Omental fat pad (tissue), 4 donors: Measurements from ENCODE around the gene ST3GAL5. TPM values are rescaled to one million over a fixed set of nuclear protein-coding genes. Genes with fewer than 3 reads are reported as not detected.

Source experiments
- ATAC-seq: fragments of 150-250 bp; one replicate; pipeline ENCODE4 v1.9.1; 2016; ENCODE audit warnings: mild to moderate bottlenecking, moderate library complexity; ENCODE audit not compliant: low FRiP score
- DNase-seq: peaks from one replicate; pipeline ENCODE4 v3.0.0-alpha.2; 2019; ENCODE audit warnings: low spot score
- total RNA-seq, 4 donors: library from RNA; depleted of rRNA; stranded (reverse); fragments of >200 nt; gene quantifications; one replicate each; pipeline ENCODE4 v1.1.0, GENCODE V29; 2016
- TF ChIP-seq, protein P1 (sequence below), 3 donors: fragments of 450-650 bp; IDR thresholded peaks; one replicate each; pipeline ENCODE4 v1.5.1; 2016 to 2017; ENCODE audit warnings: antibody characterized with exemption in 3 of 3, mild to moderate bottlenecking in 3 of 3, moderate library complexity in 2 of 3

The ST3GAL5 gene
- total RNA-seq, 4 donors from 2014 or later, result 41.7 to 89.5 (median 59.4) TPM

DNA sequence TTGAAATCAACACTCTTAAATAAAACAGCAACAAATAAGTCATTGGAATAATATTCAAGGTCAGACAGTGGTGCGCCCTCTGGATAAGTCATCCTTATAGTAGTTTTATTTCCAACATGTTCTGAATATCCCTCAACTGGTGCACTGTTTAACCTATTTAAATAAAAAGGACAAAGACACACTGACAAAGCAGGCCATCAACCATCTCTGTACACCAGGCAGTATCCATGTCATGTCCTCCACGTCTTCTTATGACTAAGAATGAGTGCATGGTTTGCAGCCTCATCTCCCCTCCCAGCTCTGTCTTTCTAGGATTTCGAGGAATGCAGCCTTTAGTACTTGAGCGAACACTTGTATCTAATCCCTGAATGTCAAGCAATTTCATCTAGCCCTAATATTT, 42.4 kb downstream of the ST3GAL5 start:
- no peak for ATAC-seq
- DNase-seq, result no peak
- TF ChIP-seq, protein P1, sequence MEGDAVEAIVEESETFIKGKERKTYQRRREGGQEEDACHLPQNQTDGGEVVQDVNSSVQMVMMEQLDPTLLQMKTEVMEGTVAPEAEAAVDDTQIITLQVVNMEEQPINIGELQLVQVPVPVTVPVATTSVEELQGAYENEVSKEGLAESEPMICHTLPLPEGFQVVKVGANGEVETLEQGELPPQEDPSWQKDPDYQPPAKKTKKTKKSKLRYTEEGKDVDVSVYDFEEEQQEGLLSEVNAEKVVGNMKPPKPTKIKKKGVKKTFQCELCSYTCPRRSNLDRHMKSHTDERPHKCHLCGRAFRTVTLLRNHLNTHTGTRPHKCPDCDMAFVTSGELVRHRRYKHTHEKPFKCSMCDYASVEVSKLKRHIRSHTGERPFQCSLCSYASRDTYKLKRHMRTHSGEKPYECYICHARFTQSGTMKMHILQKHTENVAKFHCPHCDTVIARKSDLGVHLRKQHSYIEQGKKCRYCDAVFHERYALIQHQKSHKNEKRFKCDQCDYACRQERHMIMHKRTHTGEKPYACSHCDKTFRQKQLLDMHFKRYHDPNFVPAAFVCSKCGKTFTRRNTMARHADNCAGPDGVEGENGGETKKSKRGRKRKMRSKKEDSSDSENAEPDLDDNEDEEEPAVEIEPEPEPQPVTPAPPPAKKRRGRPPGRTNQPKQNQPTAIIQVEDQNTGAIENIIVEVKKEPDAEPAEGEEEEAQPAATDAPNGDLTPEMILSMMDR (IDR thresholded peaks at IDR 0.05), result no peak

DNA sequence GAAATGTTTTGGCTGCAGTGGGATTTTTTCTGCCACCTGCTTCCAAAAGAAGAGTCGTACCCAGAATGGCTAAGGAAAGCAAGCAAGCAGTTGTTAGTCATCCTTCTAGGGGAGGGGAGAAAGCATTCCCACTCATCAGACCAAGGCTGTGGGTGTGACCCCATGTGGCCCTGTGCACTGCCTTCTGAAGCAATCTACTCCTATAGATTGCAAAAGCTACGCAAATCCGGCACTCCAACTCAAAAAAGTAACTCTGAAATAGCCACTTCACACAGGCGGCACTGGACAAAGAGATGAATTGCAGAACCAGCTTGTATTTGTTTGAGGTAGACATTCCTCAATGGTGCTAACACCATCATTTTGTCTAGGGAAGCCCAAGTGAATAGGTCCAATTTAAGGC, 44.3 kb downstream of the ST3GAL5 start:
- DNase-seq (no peak), ATAC-seq (no peak)
- TF ChIP-seq, protein P1 (IDR thresholded peaks at IDR 0.05), result no peak

DNA sequence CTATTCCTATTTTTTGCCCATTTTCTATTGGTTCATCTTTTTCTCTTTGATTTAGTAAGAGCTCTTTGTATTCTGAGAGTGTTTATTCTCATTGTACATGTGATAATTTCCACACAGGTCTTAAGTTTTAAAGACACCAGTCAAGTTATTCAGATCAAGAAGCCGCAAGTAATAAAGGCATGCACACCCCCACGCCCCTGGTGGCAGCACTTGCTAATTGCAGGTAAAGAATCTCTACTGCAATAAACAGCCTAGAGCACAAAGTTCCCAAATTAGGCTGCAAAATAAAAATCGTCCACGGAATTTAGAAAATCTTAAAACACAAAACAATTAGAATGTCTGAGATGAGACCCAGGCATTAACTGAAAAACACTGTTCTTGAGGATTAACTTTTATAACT, 45.2 kb downstream of the ST3GAL5 start:
- DNase-seq (no peak), ATAC-seq (no peak)
- TF ChIP-seq, protein P1 (IDR thresholded peaks at IDR 0.05), result no peak

DNA sequence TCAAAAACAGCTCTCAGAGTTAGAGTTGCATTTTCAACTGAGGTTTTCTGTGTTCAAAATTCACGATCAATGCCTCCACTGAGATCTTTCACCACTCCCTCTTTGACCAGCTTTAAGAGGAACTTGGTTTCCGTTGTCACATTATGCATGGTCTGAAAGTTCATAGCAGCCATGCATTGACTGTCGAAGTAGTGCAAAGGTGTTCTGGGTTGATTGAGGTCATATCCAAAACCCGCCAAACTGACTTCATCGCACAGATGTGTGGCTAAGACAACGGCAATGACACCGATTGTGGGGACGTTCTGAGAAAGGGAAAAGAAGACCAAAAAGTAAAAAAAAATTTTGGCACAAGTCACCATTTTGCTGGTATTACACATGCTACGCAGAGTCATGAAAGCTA, 48.7 kb downstream of the ST3GAL5 start:
- TF ChIP-seq, protein P1 (IDR thresholded peaks at IDR 0.05), result no peak
- ATAC-seq, result no peak
- DNase-seq, result no peak

DNA sequence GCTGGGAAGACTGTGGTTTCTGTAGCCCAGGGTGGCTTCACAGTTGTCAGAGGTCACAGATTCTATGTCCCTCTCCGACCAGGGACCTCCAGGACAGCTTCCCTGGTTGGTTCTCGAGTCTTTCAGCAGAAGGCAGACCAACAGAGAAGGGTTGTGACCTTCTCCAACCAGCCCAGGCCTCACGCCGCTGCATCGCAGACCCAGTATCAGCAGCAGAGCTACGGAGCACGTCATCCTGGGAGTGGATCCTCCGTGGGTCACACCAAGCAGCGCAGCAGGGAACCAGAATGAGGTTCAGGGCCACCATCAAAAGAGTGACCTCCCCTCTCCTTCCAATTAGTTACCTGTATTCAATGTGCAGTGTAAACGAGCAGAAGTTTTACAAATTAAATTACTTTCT, 49.3 kb downstream of the ST3GAL5 start:
- TF ChIP-seq, protein P1 (IDR thresholded peaks at IDR 0.05), result no peak
- no peak for DNase-seq
- ATAC-seq, result no peak

DNA sequence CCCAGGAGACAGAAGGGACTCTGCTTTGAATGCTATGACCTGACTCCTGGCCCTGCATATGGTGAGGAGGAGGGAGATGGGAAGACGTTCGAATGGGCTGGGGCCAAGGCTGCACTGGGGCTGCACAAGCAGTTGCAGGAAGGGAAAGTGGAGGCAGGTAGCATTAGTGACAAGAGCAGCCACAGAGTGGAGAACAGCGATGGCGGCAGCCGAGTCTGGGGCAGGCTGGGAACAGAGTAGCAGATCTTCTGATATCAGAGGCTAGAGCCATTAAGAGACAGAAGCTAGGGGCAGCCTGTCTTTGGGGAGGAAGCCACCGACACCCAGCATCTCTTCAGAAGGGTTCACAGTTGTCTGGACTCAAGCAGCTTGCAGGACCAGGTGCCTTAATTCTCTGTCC, 50.1 kb downstream of the ST3GAL5 start:
- TF ChIP-seq, protein P1 (IDR thresholded peaks at IDR 0.05), result no peak
- no peak for DNase-seq
- no peak for ATAC-seq

DNA sequence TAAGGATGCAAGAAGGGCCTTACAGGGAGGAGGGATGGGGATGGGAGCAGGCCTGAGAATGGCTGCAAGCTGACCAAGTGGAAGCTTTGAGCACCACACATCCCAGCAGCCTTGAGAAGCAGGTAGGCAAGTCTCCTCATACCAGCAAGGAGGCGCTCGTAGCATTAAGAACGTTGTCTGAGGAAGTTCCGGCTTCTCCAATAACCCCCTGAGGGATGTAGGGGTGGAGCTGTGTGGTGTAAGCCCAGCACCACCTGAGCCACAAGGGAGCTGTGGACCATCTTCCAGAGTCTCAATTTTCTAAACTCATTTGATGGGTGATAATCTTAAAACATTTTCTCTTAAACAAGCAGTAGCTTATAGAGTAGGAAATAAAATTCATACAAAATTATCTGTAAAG, 50.6 kb downstream of the ST3GAL5 start:
- DNase-seq (no peak), ATAC-seq (no peak)
- TF ChIP-seq, protein P1 (IDR thresholded peaks at IDR 0.05), result no peak
